ENCODE measurements around the gene OSBPL6. TPM values are rescaled to one million over a fixed set of nuclear protein-coding genes. Genes with fewer than 3 reads are reported as not detected.

The OSBPL6 gene
- total RNA-seq, 1 experiment from 2014 or later = 11.6 TPM

DNA sequence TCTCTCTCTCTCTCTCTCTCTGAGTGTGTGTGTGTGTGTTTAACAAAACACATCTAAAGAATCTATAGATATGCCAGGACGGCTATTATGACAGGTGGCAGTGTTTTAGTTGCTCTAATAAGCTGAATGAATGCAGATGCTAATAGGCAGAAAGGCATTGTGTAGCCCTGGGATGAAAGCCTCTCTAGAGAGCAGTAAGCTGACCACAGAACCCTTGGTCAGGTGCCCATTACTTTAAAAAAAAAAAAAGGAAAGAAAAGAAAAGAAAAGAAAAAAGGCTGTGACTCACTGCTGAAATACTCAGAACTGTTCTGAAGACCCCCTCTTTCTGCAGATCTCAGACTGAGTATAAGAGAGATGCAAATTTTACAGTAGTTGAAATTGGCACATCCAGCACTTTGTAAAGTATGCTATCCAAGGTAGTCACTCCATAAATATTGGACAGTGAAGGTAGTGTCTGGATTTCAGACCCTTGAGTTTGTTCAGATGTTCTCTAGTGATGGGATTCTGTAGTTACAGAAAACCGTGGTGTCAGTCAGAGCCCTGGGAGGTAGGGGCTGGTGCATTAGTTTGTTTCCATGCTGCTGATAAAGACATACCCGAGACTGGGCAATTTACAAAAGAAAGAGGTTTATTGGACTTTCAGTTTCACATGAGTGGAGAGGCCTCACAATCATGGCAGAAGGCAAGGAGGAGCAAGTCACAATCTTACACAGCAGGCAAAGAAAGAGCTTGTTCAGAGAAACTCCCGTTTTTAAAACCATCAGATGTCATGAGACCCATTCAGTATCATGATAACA lies 30.9 kb downstream of the OSBPL6 start (continued):
- TF ChIP-seq, protein P1, sequence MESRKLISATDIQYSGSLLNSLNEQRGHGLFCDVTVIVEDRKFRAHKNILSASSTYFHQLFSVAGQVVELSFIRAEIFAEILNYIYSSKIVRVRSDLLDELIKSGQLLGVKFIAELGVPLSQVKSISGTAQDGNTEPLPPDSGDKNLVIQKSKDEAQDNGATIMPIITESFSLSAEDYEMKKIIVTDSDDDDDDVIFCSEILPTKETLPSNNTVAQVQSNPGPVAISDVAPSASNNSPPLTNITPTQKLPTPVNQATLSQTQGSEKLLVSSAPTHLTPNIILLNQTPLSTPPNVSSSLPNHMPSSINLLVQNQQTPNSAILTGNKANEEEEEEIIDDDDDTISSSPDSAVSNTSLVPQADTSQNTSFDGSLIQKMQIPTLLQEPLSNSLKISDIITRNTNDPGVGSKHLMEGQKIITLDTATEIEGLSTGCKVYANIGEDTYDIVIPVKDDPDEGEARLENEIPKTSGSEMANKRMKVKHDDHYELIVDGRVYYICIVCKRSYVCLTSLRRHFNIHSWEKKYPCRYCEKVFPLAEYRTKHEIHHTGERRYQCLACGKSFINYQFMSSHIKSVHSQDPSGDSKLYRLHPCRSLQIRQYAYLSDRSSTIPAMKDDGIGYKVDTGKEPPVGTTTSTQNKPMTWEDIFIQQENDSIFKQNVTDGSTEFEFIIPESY (IDR thresholded peaks at IDR 0.05; ENCODE audit: extremely low read depth, insufficient replicate concordance, low read length) = no peak
- no peak for TF ChIP-seq CEBPB (IDR thresholded peaks at IDR 0.05; ENCODE audit: low read depth)
- TF ChIP-seq EGR1 (IDR thresholded peaks at IDR 0.05; ENCODE audit: low read depth) = no peak
- no peak for TF ChIP-seq SIN3A (IDR thresholded peaks at IDR 0.05; ENCODE audit: low read depth)
- TF ChIP-seq TCF7L2 (IDR thresholded peaks at IDR 0.05; ENCODE audit: borderline replicate concordance, extremely low read depth, insufficient read depth, insufficient read length) = no peak
- TF ChIP-seq ZFX (IDR thresholded peaks at IDR 0.05) = no peak
- TF ChIP-seq SP1 (IDR thresholded peaks at IDR 0.05; ENCODE audit: low read depth) = no peak
- TF ChIP-seq EZH2phosphoT487 (IDR thresholded peaks at IDR 0.05; ENCODE audit: borderline replicate concordance) = no peak

DNA sequence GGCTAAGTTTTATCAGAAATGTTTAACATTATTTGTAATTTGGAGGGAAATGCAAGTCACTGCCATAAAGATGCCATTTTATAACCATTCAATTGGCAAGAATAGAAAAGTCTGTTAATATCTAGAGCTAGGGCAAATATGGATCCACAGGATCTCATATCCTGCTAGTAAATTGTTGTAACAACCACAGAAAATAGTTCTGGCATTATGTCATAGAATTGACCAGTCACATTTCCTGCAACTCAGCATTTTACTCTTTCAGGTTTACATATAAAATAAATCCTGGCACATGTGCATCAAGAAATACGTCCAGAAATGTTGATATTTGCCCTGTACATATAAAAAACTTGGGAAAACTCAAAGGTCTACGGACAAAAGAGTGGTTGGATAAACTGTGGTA lies 32.9 kb downstream of the OSBPL6 start:
- DNase-seq (ENCODE audit: low read depth, low spot score) (no peak), ATAC-seq (no peak)
- no TSS peak for BruUV-seq (replicated peaks)
- POLR2A ChIA-PET = no interaction called here
- Histone ChIP-seq H3K9me3 (ENCODE audit: control insufficient read depth in 1 of 2, insufficient read depth in 1 of 2, low read depth in 1 of 2, low read length in 2 of 2) (no peaks in the 10 kb centered on the region), H2AFZ (ENCODE audit: low read depth, low read length, poor library complexity, severe bottlenecking) (no peak overlapping the region), H3K36me3 (ENCODE audit: control insufficient read depth in 1 of 2, insufficient read depth in 2 of 2, low read length in 2 of 2) (no peaks in the 10 kb centered on the region), H3K4me3 (replicated peaks in 1 of 2; ENCODE audit: low read depth in 1 of 2, low read length in 2 of 2) (no peak overlapping the region), H3K4me1 (ENCODE audit: control insufficient read depth in 1 of 2, insufficient read depth in 2 of 2, low read length in 2 of 2) (no peaks in the 10 kb centered on the region), H3K27ac (ENCODE audit: low read depth, low read length) (no peak overlapping the region), H3K79me2 (ENCODE audit: insufficient read depth, low read length) (no peaks in the 10 kb centered on the region), H3K27me3 (ENCODE audit: insufficient read depth, low read length) (no peaks in the 10 kb centered on the region), H3K9ac (ENCODE audit: low read length) (no peak overlapping the region), H4K20me1 (ENCODE audit: insufficient read depth) (no peaks in the 10 kb centered on the region), H3K4me2 (ENCODE audit: low read length) (no peak overlapping the region), H3K9me2 (ENCODE audit: insufficient read depth) (no peaks in the 10 kb centered on the region)
- intact Hi-C loops (cut with micrococcal nuclease) = no loop called here
- RAD21 ChIA-PET (ENCODE audit: low non-redundant PET in 1 of 2, low total read pairs in 2 of 2, uncharacterized antibody in 2 of 2, unreplicated experiment in 2 of 2) = no interaction called here
- CTCF ChIA-PET = no interaction called here
- no peak for TF ChIP-seq TCF7L2 (IDR thresholded peaks at IDR 0.05; ENCODE audit: borderline replicate concordance, extremely low read depth, insufficient read depth, insufficient read length)
- TF ChIP-seq, protein P1 (IDR thresholded peaks at IDR 0.05; ENCODE audit: extremely low read depth, insufficient replicate concordance, low read length) = no peak
- TF ChIP-seq RAD21 (IDR thresholded peaks at IDR 0.05; ENCODE audit: low read depth) = no peak
- no peak for TF ChIP-seq EZH2phosphoT487 (IDR thresholded peaks at IDR 0.05; ENCODE audit: borderline replicate concordance)
- no peak for TF ChIP-seq YY1 (IDR thresholded peaks at IDR 0.05; ENCODE audit: extremely low read depth, insufficient replicate concordance, low read depth, low read length)
- TF ChIP-seq FOSL1 (IDR thresholded peaks at IDR 0.05; ENCODE audit: low read depth) = no peak
- TF ChIP-seq SRF (IDR thresholded peaks at IDR 0.05; ENCODE audit: low read depth) = no peak
- TF ChIP-seq SP1 (IDR thresholded peaks at IDR 0.05; ENCODE audit: low read depth) = no peak
- TF ChIP-seq ELF1 (IDR thresholded peaks at IDR 0.05; ENCODE audit: borderline replicate concordance, low read depth) = no peak
- TF ChIP-seq, protein P2, sequence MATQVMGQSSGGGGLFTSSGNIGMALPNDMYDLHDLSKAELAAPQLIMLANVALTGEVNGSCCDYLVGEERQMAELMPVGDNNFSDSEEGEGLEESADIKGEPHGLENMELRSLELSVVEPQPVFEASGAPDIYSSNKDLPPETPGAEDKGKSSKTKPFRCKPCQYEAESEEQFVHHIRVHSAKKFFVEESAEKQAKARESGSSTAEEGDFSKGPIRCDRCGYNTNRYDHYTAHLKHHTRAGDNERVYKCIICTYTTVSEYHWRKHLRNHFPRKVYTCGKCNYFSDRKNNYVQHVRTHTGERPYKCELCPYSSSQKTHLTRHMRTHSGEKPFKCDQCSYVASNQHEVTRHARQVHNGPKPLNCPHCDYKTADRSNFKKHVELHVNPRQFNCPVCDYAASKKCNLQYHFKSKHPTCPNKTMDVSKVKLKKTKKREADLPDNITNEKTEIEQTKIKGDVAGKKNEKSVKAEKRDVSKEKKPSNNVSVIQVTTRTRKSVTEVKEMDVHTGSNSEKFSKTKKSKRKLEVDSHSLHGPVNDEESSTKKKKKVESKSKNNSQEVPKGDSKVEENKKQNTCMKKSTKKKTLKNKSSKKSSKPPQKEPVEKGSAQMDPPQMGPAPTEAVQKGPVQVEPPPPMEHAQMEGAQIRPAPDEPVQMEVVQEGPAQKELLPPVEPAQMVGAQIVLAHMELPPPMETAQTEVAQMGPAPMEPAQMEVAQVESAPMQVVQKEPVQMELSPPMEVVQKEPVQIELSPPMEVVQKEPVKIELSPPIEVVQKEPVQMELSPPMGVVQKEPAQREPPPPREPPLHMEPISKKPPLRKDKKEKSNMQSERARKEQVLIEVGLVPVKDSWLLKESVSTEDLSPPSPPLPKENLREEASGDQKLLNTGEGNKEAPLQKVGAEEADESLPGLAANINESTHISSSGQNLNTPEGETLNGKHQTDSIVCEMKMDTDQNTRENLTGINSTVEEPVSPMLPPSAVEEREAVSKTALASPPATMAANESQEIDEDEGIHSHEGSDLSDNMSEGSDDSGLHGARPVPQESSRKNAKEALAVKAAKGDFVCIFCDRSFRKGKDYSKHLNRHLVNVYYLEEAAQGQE (IDR thresholded peaks at IDR 0.05; ENCODE audit: low read depth) = no peak
- no peak for TF ChIP-seq POLR2A (IDR thresholded peaks at IDR 0.05; ENCODE audit: borderline replicate concordance, extremely low read depth, insufficient read depth, insufficient read length)
- TF ChIP-seq, protein P3, sequence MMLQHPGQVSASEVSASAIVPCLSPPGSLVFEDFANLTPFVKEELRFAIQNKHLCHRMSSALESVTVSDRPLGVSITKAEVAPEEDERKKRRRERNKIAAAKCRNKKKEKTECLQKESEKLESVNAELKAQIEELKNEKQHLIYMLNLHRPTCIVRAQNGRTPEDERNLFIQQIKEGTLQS (IDR thresholded peaks at IDR 0.05) = no peak
- no peak for TF ChIP-seq POLR2AphosphoS5 (IDR thresholded peaks at IDR 0.05; ENCODE audit: low read depth, low read length)

All from HCT116 (cell line).